ENCODE data around the gene HIVEP2. TPM values are rescaled to one million over a fixed set of nuclear protein-coding genes. Genes with fewer than 3 reads are reported as not detected.
A peak's percentile ranks its signal among the peaks of the same experiment; 100 is the strongest.

Gene HIVEP2
- total and polyA plus RNA-seq, 9 donors: 8.4 to 58.9 (median 32.1) TPM

DNA sequence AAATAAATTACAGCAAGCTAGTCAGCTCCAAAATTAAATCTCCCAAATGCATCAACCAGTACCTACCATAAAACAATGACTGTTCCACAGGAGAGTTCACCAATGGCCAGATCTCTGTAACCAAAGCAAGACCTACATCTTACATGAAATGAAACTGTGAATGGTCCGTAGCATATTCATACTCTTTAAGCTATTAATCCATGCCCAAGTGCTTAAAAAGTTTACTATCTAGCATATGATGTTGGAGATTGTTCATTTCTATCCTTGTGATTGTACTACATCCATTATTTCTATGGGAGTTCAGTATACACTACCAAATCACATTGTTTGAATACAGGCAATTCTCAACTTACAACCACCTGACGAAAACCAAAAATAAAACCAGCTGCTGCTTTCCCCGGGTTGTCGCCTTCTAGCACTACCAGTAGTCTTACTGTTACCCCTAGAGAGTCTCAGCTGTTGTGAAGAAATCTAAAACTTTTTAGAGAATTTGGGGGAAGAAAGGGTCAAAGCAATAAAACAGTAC is 38.0 kb downstream of the HIVEP2 start:
- peaks cover 1% of the 10 kb centered on the region for H3K4me1 ChIP-seq (ENCODE audit: insufficient read depth)
- 70 to 87% (median 84%) methylated on average over 4 of the region's 4 CpGs for WGBS, 3 donors
- DNase-seq: no peak
- no peak overlapping the region for H3K4me3 ChIP-seq
- H3K36me3 ChIP-seq: no peaks in the 10 kb centered on the region
- intact Hi-C loops (cut with DNase I): no loop called here
- H3K27me3 ChIP-seq: no peaks in the 10 kb centered on the region
- H3K27ac ChIP-seq: no peak overlapping the region
- H3K9me3 ChIP-seq: no peaks in the 10 kb centered on the region
- TF ChIP-seq, protein P1, sequence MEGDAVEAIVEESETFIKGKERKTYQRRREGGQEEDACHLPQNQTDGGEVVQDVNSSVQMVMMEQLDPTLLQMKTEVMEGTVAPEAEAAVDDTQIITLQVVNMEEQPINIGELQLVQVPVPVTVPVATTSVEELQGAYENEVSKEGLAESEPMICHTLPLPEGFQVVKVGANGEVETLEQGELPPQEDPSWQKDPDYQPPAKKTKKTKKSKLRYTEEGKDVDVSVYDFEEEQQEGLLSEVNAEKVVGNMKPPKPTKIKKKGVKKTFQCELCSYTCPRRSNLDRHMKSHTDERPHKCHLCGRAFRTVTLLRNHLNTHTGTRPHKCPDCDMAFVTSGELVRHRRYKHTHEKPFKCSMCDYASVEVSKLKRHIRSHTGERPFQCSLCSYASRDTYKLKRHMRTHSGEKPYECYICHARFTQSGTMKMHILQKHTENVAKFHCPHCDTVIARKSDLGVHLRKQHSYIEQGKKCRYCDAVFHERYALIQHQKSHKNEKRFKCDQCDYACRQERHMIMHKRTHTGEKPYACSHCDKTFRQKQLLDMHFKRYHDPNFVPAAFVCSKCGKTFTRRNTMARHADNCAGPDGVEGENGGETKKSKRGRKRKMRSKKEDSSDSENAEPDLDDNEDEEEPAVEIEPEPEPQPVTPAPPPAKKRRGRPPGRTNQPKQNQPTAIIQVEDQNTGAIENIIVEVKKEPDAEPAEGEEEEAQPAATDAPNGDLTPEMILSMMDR (IDR thresholded peaks at IDR 0.05): no peak
- TF ChIP-seq POLR2A (IDR thresholded peaks at IDR 0.05) (no peak), EP300 (IDR thresholded peaks at IDR 0.05) (no peak)

DNA sequence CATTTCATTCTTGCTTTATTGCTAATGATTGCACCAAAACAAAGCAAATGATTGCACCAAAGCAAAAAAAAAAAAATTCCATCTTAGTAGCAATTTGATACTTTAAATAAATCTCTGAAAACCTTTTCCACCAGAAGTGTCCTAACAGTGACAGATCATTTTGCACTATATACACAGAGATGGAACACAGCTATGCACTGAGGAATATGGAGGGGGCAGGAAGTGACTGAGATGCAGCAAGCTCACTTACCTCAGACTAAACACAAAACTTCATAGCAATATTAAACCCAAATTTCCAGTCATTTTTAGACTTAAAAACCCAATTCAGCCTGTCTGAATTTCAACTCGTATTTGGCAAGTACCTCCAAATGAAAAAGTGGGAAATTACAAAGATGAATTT is 41.2 kb downstream of the HIVEP2 start:
- WGBS, 3 donors: 79 to 90% (median 87%) methylated on average over 1 of the region's 1 CpG
- H3K4me1 ChIP-seq (ENCODE audit: insufficient read depth): peaks cover 12% of the 10 kb centered on the region
- TF ChIP-seq EP300 (IDR thresholded peaks at IDR 0.05) (no peak), POLR2A (IDR thresholded peaks at IDR 0.05) (no peak)
- TF ChIP-seq, protein P1 (IDR thresholded peaks at IDR 0.05): no peak

DNA sequence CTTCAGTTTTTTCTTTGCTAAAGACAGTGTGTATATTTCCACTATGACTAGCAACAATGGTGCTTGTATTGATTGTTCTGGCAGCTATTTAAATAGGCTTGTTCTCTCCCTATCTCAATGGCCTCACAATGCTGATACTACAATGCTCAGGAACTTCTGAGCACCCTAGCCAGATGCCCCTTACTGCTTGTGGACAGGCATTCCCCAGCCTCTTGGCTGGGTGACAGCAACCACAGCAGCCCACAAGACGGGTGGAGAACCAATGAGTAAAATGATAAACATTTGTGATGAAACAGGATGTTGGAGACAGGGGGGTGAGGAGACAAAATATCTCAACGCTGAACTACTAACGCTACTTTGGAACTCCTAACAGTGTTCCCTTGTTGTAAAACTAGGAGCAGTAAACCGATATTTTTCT is 42.3 kb downstream of the HIVEP2 start:
- no peak overlapping the region for H3K4me3 ChIP-seq
- WGBS, 3 donors: 23 to 32% (median 26%) methylated on average over 4 of the region's 4 CpGs
- no peak overlapping the region for H3K27ac ChIP-seq
- H3K9me3 ChIP-seq: no peaks in the 10 kb centered on the region
- TF ChIP-seq, protein P1 (IDR thresholded peaks at IDR 0.05): no peak
- TF ChIP-seq EP300 (IDR thresholded peaks at IDR 0.05) (no peak), POLR2A (IDR thresholded peaks at IDR 0.05) (no peak)
- peaks cover 13% of the 10 kb centered on the region for H3K4me1 ChIP-seq (ENCODE audit: insufficient read depth)
- H3K27me3 ChIP-seq: no peaks in the 10 kb centered on the region
- intact Hi-C loops (cut with DNase I): no loop called here
- no peaks in the 10 kb centered on the region for H3K36me3 ChIP-seq
- peak; percentile 57 to 72 (median 60) for DNase-seq

More for the DNA sequence above, 41.2 kb downstream of the HIVEP2 start:
- Histone ChIP-seq H3K27me3 (no peaks in the 10 kb centered on the region), H3K27ac (no peak overlapping the region), H3K9me3 (no peaks in the 10 kb centered on the region), H3K36me3 (no peaks in the 10 kb centered on the region), H3K4me3 (no peak overlapping the region)
- DNase-seq: no peak
- intact Hi-C loops (cut with DNase I): no loop called here

DNA sequence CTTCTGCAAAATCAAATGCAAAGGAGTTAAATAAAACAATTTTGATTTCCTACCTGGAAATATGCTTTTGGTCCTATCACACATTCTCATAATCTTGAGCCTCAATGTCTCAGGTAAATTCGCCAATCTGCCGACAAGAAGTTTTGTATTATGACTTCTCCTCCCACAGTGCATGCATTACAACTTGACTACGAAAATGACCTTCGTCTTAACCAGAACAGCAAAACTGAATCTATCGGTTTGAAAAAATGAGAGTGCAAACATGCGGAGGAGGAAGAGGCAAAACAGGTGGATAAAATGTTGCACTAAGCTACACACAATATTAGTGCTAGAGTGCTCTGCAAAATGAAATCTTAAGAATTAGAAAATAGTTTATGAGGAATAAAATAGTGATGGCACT is 43.4 kb downstream of the HIVEP2 start:
- Histone ChIP-seq H3K9me3 (no peaks in the 10 kb centered on the region), H3K27me3 (no peaks in the 10 kb centered on the region), H3K36me3 (no peaks in the 10 kb centered on the region), H3K4me3 (no peak overlapping the region), H3K27ac (no peak overlapping the region), H3K4me1 (ENCODE audit: insufficient read depth) (peaks cover 13% of the 10 kb centered on the region)
- DNase-seq: no peak
- TF ChIP-seq, protein P1 (IDR thresholded peaks at IDR 0.05): no peak
- TF ChIP-seq POLR2A (IDR thresholded peaks at IDR 0.05) (no peak), EP300 (IDR thresholded peaks at IDR 0.05) (no peak)
- intact Hi-C loops (cut with DNase I): no loop called here
- WGBS, 3 donors: 54 to 64% (median 58%) methylated on average over 6 of the region's 6 CpGs
